H1 (cell line): Measurements from ENCODE around the gene ITM2A. TPM values are rescaled to one million over a fixed set of nuclear protein-coding genes. Genes with fewer than 3 reads are reported as not detected.

Experiments
- CTCF ChIA-PET: fragments of 300-600 bp; sonication (Branson Sonifier 250); formaldehyde crosslinking; loops from one replicate; lab custom pipeline; 2021; ENCODE audit not compliant: partially characterized antibody; lab: Charles Lee
- POLR2A ChIA-PET: fragments of 300-600 bp; sonication (Branson Sonifier 250); formaldehyde crosslinking; loops from one replicate; lab custom pipeline; 2021; ENCODE audit warnings: inconsistent platforms; ENCODE audit not compliant: partially characterized antibody; lab: Charles Lee
- DNase-seq, 2 experiments: peaks; one replicate each; pipeline versions ENCODE4 v3.0.0 to v3.0.0-alpha.2; 2010 to 2022; ENCODE audit warnings: low spot score in 2 of 2, low read depth in 1 of 2, mixed read lengths in 1 of 2
- FAIRE-seq: peaks from 2 replicates; lab custom pipeline; 2011; peaks lifted over from hg19 to GRCh38; lab: Jason Lieb, UNC
- H2AFZ ChIP-seq: 2 replicates; pipeline ENCODE4 v1.8.1; 2012; ENCODE audit warnings: low read length, inconsistent platforms
- H2AK5ac ChIP-seq: 2 replicates; pipeline ENCODE4 v1.6.1; 2013; ENCODE audit warnings: low read depth, low read length
- H2BK120ac ChIP-seq: replicated peaks from 2 replicates; pipeline ENCODE3; 2013; ENCODE audit warnings: low read depth, low read length, inconsistent platforms
- H2BK12ac ChIP-seq: 2 replicates; pipeline ENCODE4 v1.6.1; 2013; ENCODE audit warnings: low read depth, low read length
- H2BK15ac ChIP-seq: 2 replicates; pipeline ENCODE4 v1.6.1; 2013; ENCODE audit warnings: low read length
- H2BK20ac ChIP-seq: 2 replicates; pipeline ENCODE4 v1.6.1; 2013; ENCODE audit warnings: low read length
- H2BK5ac ChIP-seq: 2 replicates; pipeline ENCODE4 v1.6.1; 2013; ENCODE audit warnings: low read depth, low read length
- H3K14ac ChIP-seq: 2 replicates; pipeline ENCODE4 v1.6.1; 2013; ENCODE audit warnings: inconsistent platforms; ENCODE audit not compliant: insufficient read length
- H3K18ac ChIP-seq: 2 replicates; pipeline ENCODE4 v1.6.1; 2013; ENCODE audit warnings: low read length; ENCODE audit errors: extremely low read depth
- H3K23ac ChIP-seq: 2 replicates; pipeline ENCODE4 v1.6.1; 2013; ENCODE audit warnings: inconsistent platforms; ENCODE audit not compliant: insufficient read length
- H3K23me2 ChIP-seq: 2 replicates; pipeline ENCODE4 v1.6.1; 2013; ENCODE audit warnings: low read depth, low read length
- H3K27ac ChIP-seq: 2 replicates; pipeline ENCODE4 v1.6.1; 2011; ENCODE audit warnings: low read depth, low read length, inconsistent platforms
- H3K27me3 ChIP-seq, 4 experiments: replicated peaks in 1 of 4; 1 replicate in 1 of 4; 2 replicates in 3 of 4; pipeline versions ENCODE4 v1.6.1 to v1.8.1; 2011 to 2013; ENCODE audit warnings: low read length in 3 of 4, mild to moderate bottlenecking in 3 of 4, inconsistent platforms in 2 of 4, mixed read lengths in 2 of 4, moderate library complexity in 1 of 4; ENCODE audit not compliant: control insufficient read depth in 3 of 4, insufficient read depth in 3 of 4; ENCODE audit errors: extremely low read depth in 1 of 4
- H3K36me3 ChIP-seq, 4 experiments: 2 replicates each; pipeline versions ENCODE4 v1.6.1 to v1.8.1; 2011 to 2013; ENCODE audit warnings: mild to moderate bottlenecking in 4 of 4, low read length in 3 of 4, moderate library complexity in 2 of 4, control low read depth in 1 of 4, inconsistent platforms in 1 of 4; ENCODE audit not compliant: insufficient read depth in 4 of 4, control insufficient read depth in 2 of 4
- H3K4ac ChIP-seq: replicated peaks from 2 replicates; pipeline ENCODE3; 2013; ENCODE audit warnings: low read length, low read depth, mixed read lengths, inconsistent platforms; ENCODE audit not compliant: insufficient read length
- H3K4me1 ChIP-seq, 4 experiments: replicated peaks in 1 of 4; 1 replicate in 1 of 4; 2 replicates in 3 of 4; pipeline versions ENCODE4 v1.6.1 to v1.8.1; 2011 to 2013; ENCODE audit warnings: low read length in 3 of 4, inconsistent platforms in 2 of 4, mixed read lengths in 1 of 4; ENCODE audit not compliant: insufficient read depth in 4 of 4, control insufficient read depth in 3 of 4
- H3K4me2 ChIP-seq, 2 experiments: 2 replicates each; pipeline versions ENCODE4 v1.6.1 to v1.8.1; 2011 to 2013; ENCODE audit warnings: low read depth in 2 of 2, low read length in 2 of 2, control low read depth in 1 of 2, inconsistent platforms in 1 of 2, mild to moderate bottlenecking in 1 of 2; ENCODE audit not compliant: insufficient read depth in 1 of 2
- H3K4me3 ChIP-seq, 4 experiments: fragments of 200-600, 300-600 bp in 1 of 4; sonication (generic), shearing (Covaris generic), sonication (Bioruptor Twin) in 1 of 4; 2 replicates each; pipeline versions ENCODE4 v1.5.1 to v1.8.1; 2011 to 2016; ENCODE audit warnings: low read length in 4 of 4, low read depth in 3 of 4, control low read depth in 2 of 4, inconsistent platforms in 2 of 4, mild to moderate bottlenecking in 2 of 4, mixed read lengths in 1 of 4, moderate library complexity in 1 of 4; ENCODE audit not compliant: insufficient read depth in 2 of 4; ENCODE audit errors: extremely low read depth in 1 of 4
- H3K56ac ChIP-seq: replicated peaks from 2 replicates; pipeline ENCODE3; 2013; ENCODE audit warnings: low read depth, mild to moderate bottlenecking, mixed read lengths, low read length, inconsistent platforms; ENCODE audit not compliant: insufficient read length
- H3K79me1 ChIP-seq: 2 replicates; pipeline ENCODE4 v1.6.1; 2013; ENCODE audit warnings: low read depth, low read length, control low read depth
- H3K79me2 ChIP-seq, 2 experiments: 2 replicates each; pipeline versions ENCODE4 v1.6.1 to v1.8.1; 2012 to 2013; ENCODE audit warnings: low read length in 2 of 2, mild to moderate bottlenecking in 2 of 2, inconsistent platforms in 1 of 2; ENCODE audit not compliant: insufficient read depth in 2 of 2, control insufficient read depth in 1 of 2
- H3K9ac ChIP-seq, 4 experiments: replicated peaks in 1 of 4; 1 replicate in 1 of 4; 2 replicates in 3 of 4; pipeline versions ENCODE4 v1.6.1 to v1.8.1; 2011 to 2013; ENCODE audit warnings: low read depth in 3 of 4, low read length in 3 of 4, control low read depth in 2 of 4, mild to moderate bottlenecking in 2 of 4, moderate library complexity in 2 of 4, inconsistent platforms in 1 of 4; ENCODE audit errors: extremely low read depth in 1 of 4
- H3K9me3 ChIP-seq, 2 experiments: 2 replicates each; pipeline versions ENCODE4 v1.6.1 to v1.8.1; 2012 to 2013; ENCODE audit warnings: mild to moderate bottlenecking in 2 of 2, moderate library complexity in 2 of 2, control low read depth in 1 of 2, inconsistent platforms in 1 of 2, low read depth in 1 of 2, low read length in 1 of 2, mixed read lengths in 1 of 2; ENCODE audit not compliant: insufficient read depth in 2 of 2
- H4K20me1 ChIP-seq, 2 experiments: replicated peaks in 1 of 2; 2 replicates each; pipeline versions ENCODE3 to v1.8.1; 2011 to 2013; ENCODE audit warnings: inconsistent platforms in 2 of 2, low read length in 2 of 2, mild to moderate bottlenecking in 1 of 2; ENCODE audit not compliant: insufficient read depth in 2 of 2, control insufficient read depth in 1 of 2
- H4K5ac ChIP-seq: 2 replicates; pipeline ENCODE4 v1.6.1; 2013; ENCODE audit warnings: low read length, low read depth, mixed read lengths, inconsistent platforms; ENCODE audit not compliant: insufficient read length
- H4K8ac ChIP-seq: 2 replicates; pipeline ENCODE4 v1.8.0; 2013; ENCODE audit warnings: mild to moderate bottlenecking, moderate library complexity, low read length, inconsistent platforms; ENCODE audit not compliant: insufficient read depth; ENCODE audit errors: extremely low read depth
- H4K91ac ChIP-seq: replicated peaks from 2 replicates; pipeline ENCODE3; 2013; ENCODE audit warnings: low read length, mixed read lengths, inconsistent platforms; ENCODE audit not compliant: insufficient read length
- BCL11A ChIP-seq, 2 experiments: IDR thresholded peaks; one replicate each; pipeline ENCODE4 v1.6.1; 2011; ENCODE audit warnings: low read depth in 2 of 2, low read length in 2 of 2, mild to moderate bottlenecking in 2 of 2
- JUND ChIP-seq: IDR thresholded peaks from 2 replicates; pipeline ENCODE4 v1.6.1; 2011; ENCODE audit warnings: mild to moderate bottlenecking, improper control_type of control experiment, low read length
- WGBS, 2 experiments: shearing (Covaris generic) in 1 of 2; methylation state at CpG; one replicate each; pipeline versions ENCODE4 v1.1.6 to v1.1.7; 2013 to 2015; ENCODE audit warnings: low lambda C conversion rate in 2 of 2, mixed read lengths in 2 of 2, inconsistent platforms in 1 of 2, low coverage in 1 of 2, missing lambda C conversion rate in 1 of 2; ENCODE audit not compliant: insufficient replicate concordance in 2 of 2, insufficient coverage in 1 of 2, insufficient read length in 1 of 2; ENCODE audit errors: extremely low coverage in 1 of 2, missing lambda C conversion rate in 1 of 2; 5-methylcytosine and 5-hydroxymethylcytosine counted together
- polyA plus RNA-seq, 7 experiments: library from polyadenylated mRNA; depleted of rRNA in 3 of 7; stranded (reverse) in 5 of 7; unstranded in 2 of 7; fragments of >200 nt in 5 of 7; fragments of 200-250 nt in 2 of 7; gene quantifications; 1 replicate in 5 of 7; 2 replicates in 1 of 7; 4 replicates in 1 of 7; pipeline versions ENCODE4 v1.2.1 to v1.2.3, GENCODE V29; 2011 to 2013; ENCODE audit warnings: missing spikeins in 2 of 7, mixed read lengths in 2 of 7
- total RNA-seq: library from RNA; stranded (reverse); fragmentation: NEBNext Ultra II Directional; extraction: Animal tissue kit (Norgen Biotek cat#: 25700); gene quantifications from 2 replicates; pipeline ENCODE4 v1.2.1, GENCODE V29; 2021

The ITM2A gene
- total and polyA plus RNA-seq, 2 of the 8 experiments (the other 6 are each of a cell fraction or from before 2014, with no cell fraction given), result 35.7 to 52.0 TPM

GRCh38 chrX:79400623-79401022 is 33.5 kb upstream of the ITM2A start:
- H3K27me3 ChIP-seq, result no peaks in the 10 kb centered on the region
- no peak for FAIRE-seq
- H2BK5ac ChIP-seq, result no peak overlapping the region
- no peak overlapping the region for H2BK120ac ChIP-seq
- no peak overlapping the region for H3K18ac ChIP-seq
- H3K56ac ChIP-seq, result no peak overlapping the region
- H3K4me2 ChIP-seq, result no peak overlapping the region
- H3K23ac ChIP-seq, result no peak overlapping the region
- DNase-seq, result no peak
- H2BK20ac ChIP-seq, result no peak overlapping the region
- no peak overlapping the region for H3K4ac ChIP-seq
- H4K91ac ChIP-seq, result no peak overlapping the region
- no peak overlapping the region for H3K27ac ChIP-seq
- H2AFZ ChIP-seq, result no peak overlapping the region
- no peak overlapping the region for H2BK12ac ChIP-seq
- no peaks in the 10 kb centered on the region for H3K23me2 ChIP-seq
- no peak overlapping the region for H3K9ac ChIP-seq
- H2BK15ac ChIP-seq, result no peak overlapping the region
- no peaks in the 10 kb centered on the region for H3K79me1 ChIP-seq
- TF ChIP-seq JUND (no peak), BCL11A (IDR thresholded peaks at IDR 0.05; ENCODE audit: low read depth in 2 of 2, low read length in 2 of 2) (no peak)
- TF ChIP-seq, all 59 proteins: peak for 0
- no peak overlapping the region for H4K5ac ChIP-seq
- WGBS, 2 experiments, result 91% methylated on average over 4 of the region's 4 CpGs; no CpG with 5 or more reads in 1 of the 2 experiments
- H4K8ac ChIP-seq, result no peak overlapping the region
- H2AK5ac ChIP-seq, result no peak overlapping the region
- no peak overlapping the region for H3K4me3 ChIP-seq
- CTCF ChIA-PET, result no interaction called here
- POLR2A ChIA-PET, result no interaction called here
- no peak overlapping the region for H3K14ac ChIP-seq
- no peaks in the 10 kb centered on the region for H3K36me3 ChIP-seq
- no peaks in the 10 kb centered on the region for H3K4me1 ChIP-seq
- no peaks in the 10 kb centered on the region for H3K9me3 ChIP-seq
- H3K79me2 ChIP-seq, result no peaks in the 10 kb centered on the region
- H4K20me1 ChIP-seq, result no peaks in the 10 kb centered on the region
